IMR-90 (cell line): ENCODE measurements around the gene TSEN34. TPM values are rescaled to one million over a fixed set of nuclear protein-coding genes. Genes with fewer than 3 reads are reported as not detected.

Experiments used
- ATAC-seq: fragments of 200-7000 bp; cut with Tn5 transposase; 2 replicates; pipeline ENCODE4 v1.9.1; 2020; ENCODE audit warnings: low read depth, mild to moderate bottlenecking, moderate library complexity
- BruUV-seq: library from RNA; stranded (reverse); fragments of 400-500 nt; replicated peaks from 2 replicates; lab custom pipeline; 2021; lab: Mats Ljungman, UMichigan
- CTCF ChIA-PET: fragments of 300-600 bp; formaldehyde crosslinking; extraction: SDS; loops from one replicate; lab custom pipeline; 2021; ENCODE audit warnings: antibody characterized with exemption; lab: Yijun Ruan, JAX
- POLR2A ChIA-PET: fragments of 300-600 bp; sonication (Branson Sonifier 250); formaldehyde crosslinking; loops from one replicate; lab custom pipeline; 2022; ENCODE audit warnings: antibody characterized with exemption; ENCODE audit not compliant: unreplicated experiment; lab: Charles Lee
- DNase-seq: peaks from one replicate; pipeline ENCODE4 v3.0.0; 2013
- H2AFZ ChIP-seq: replicated peaks from 2 replicates; pipeline ENCODE3; 2013; ENCODE audit warnings: low read length, mild to moderate bottlenecking; ENCODE audit not compliant: poor library complexity
- H2AK5ac ChIP-seq: 2 replicates; pipeline ENCODE4 v1.6.1; 2013; ENCODE audit warnings: low read depth, low read length, inconsistent platforms
- H2AK9ac ChIP-seq: replicated peaks from 2 replicates; pipeline ENCODE3; 2013; ENCODE audit warnings: mild to moderate bottlenecking, low read depth, low read length, moderate library complexity; ENCODE audit not compliant: poor library complexity
- H2BK120ac ChIP-seq: 2 replicates; pipeline ENCODE4 v1.6.1; 2013; ENCODE audit warnings: low read depth, low read length, inconsistent platforms
- H2BK15ac ChIP-seq: 3 replicates; pipeline ENCODE4 v1.6.1; 2013; ENCODE audit warnings: low read depth, low read length, inconsistent platforms
- H2BK20ac ChIP-seq: 2 replicates; pipeline ENCODE4 v1.6.1; 2013; ENCODE audit warnings: low read depth, mild to moderate bottlenecking, inconsistent platforms, low read length, moderate library complexity
- H2BK5ac ChIP-seq: 2 replicates; pipeline ENCODE4 v1.6.1; 2013; ENCODE audit warnings: mild to moderate bottlenecking, low read depth, low read length, inconsistent platforms; ENCODE audit not compliant: poor library complexity, severe bottlenecking
- H3K14ac ChIP-seq: replicated peaks from 2 replicates; pipeline ENCODE4 v1.6.1; 2013; ENCODE audit warnings: low read depth, low read length, inconsistent platforms
- H3K18ac ChIP-seq: 2 replicates; pipeline ENCODE4 v1.6.1; 2013; ENCODE audit warnings: low read depth, low read length, control low read depth
- H3K23ac ChIP-seq: 2 replicates; pipeline ENCODE4 v1.6.1; 2013; ENCODE audit warnings: low read depth, low read length, inconsistent platforms
- H3K27ac ChIP-seq: 2 replicates; pipeline ENCODE4 v1.5.1; 2013; ENCODE audit warnings: mild to moderate bottlenecking, control low read depth, low read length; ENCODE audit not compliant: insufficient read depth
- H3K27me3 ChIP-seq: 2 replicates; pipeline ENCODE4 v1.6.1; 2013; ENCODE audit warnings: low read length; ENCODE audit not compliant: control insufficient read depth, insufficient read depth
- H3K36me3 ChIP-seq: 2 replicates; pipeline ENCODE4 v1.6.1; 2013; ENCODE audit warnings: low read length, mixed read lengths; ENCODE audit not compliant: control insufficient read depth, insufficient read depth
- H3K4ac ChIP-seq: 2 replicates; pipeline ENCODE4 v1.6.1; 2013; ENCODE audit warnings: low read depth, low read length, inconsistent platforms
- H3K4me1 ChIP-seq: 2 replicates; pipeline ENCODE4 v1.6.1; 2013; ENCODE audit warnings: low read length, mixed read lengths; ENCODE audit not compliant: control insufficient read depth, insufficient read depth
- H3K4me2 ChIP-seq: 2 replicates; pipeline ENCODE4 v1.6.1; 2013; ENCODE audit warnings: low read depth, mild to moderate bottlenecking, control low read depth, low read length, moderate library complexity
- H3K4me3 ChIP-seq: 2 replicates; pipeline ENCODE4 v1.5.1; 2013; ENCODE audit warnings: low read depth, mild to moderate bottlenecking, control low read depth, low read length, moderate library complexity; ENCODE audit not compliant: insufficient read depth
- H3K56ac ChIP-seq: 2 replicates; pipeline ENCODE4 v1.6.1; 2013; ENCODE audit warnings: low read length, inconsistent platforms; ENCODE audit not compliant: insufficient read depth; ENCODE audit errors: extremely low read depth
- H3K79me1 ChIP-seq, 2 experiments: 2 replicates each; pipeline ENCODE4 v1.6.1; 2013; ENCODE audit warnings: low read length in 2 of 2, inconsistent platforms in 1 of 2, low read depth in 1 of 2
- H3K9ac ChIP-seq: 2 replicates; pipeline ENCODE4 v1.6.1; 2013; ENCODE audit warnings: low read depth, low read length, control low read depth
- H3K9me1 ChIP-seq: 2 replicates; pipeline ENCODE4 v1.6.1; 2013; ENCODE audit warnings: low read length, inconsistent platforms; ENCODE audit not compliant: insufficient read depth
- H3K9me3 ChIP-seq: 2 replicates; pipeline ENCODE4 v1.6.1; 2013; ENCODE audit warnings: low read length; ENCODE audit not compliant: control insufficient read depth, insufficient read depth
- H4K20me1 ChIP-seq: 2 replicates; pipeline ENCODE4 v1.6.1; 2013; ENCODE audit warnings: low read length, inconsistent platforms; ENCODE audit not compliant: insufficient read depth
- H4K5ac ChIP-seq: 2 replicates; pipeline ENCODE4 v1.6.1; 2013; ENCODE audit warnings: mild to moderate bottlenecking, low read depth, low read length, control low read depth
- H4K8ac ChIP-seq, 2 experiments: 2 replicates each; pipeline ENCODE4 v1.6.1; 2013; ENCODE audit warnings: low read depth in 2 of 2, low read length in 2 of 2, control low read depth in 1 of 2, inconsistent platforms in 1 of 2
- H4K91ac ChIP-seq: 2 replicates; pipeline ENCODE4 v1.6.1; 2013; ENCODE audit warnings: low read depth, low read length, inconsistent platforms; ENCODE audit not compliant: insufficient read depth
- BHLHE40 ChIP-seq: fragments of 150-350 bp; IDR thresholded peaks from 2 replicates; pipeline ENCODE4 v1.6.1; 2016; ENCODE audit warnings: mild to moderate bottlenecking, low read depth, low read length
- CEBPB ChIP-seq: IDR thresholded peaks from 2 replicates; pipeline ENCODE4 v1.6.1; 2012; ENCODE audit warnings: low read depth, low read length, improper control_type of control experiment
- CHD1 ChIP-seq: IDR thresholded peaks from 2 replicates; pipeline ENCODE4 v1.6.1; 2012; ENCODE audit warnings: low read depth, low read length, improper control_type of control experiment
- FOS ChIP-seq: fragments of 150-350 bp; IDR thresholded peaks from 2 replicates; pipeline ENCODE4 v1.6.1; 2016; ENCODE audit warnings: low read depth, low read length
- MAFK ChIP-seq: IDR thresholded peaks from 2 replicates; pipeline ENCODE4 v1.6.1; 2012; ENCODE audit warnings: low read depth, low read length, improper control_type of control experiment
- MAZ ChIP-seq: IDR thresholded peaks from 2 replicates; pipeline ENCODE4 v1.6.1; 2012; ENCODE audit warnings: low read depth, mild to moderate bottlenecking, low read length, improper control_type of control experiment, moderate library complexity, borderline replicate concordance
- MXI1 ChIP-seq: IDR thresholded peaks from 2 replicates; pipeline ENCODE4 v1.6.1; 2012; ENCODE audit warnings: low read depth, mild to moderate bottlenecking, low read length, moderate library complexity, borderline replicate concordance
- NFE2L2 ChIP-seq: fragments of 150-350 bp; IDR thresholded peaks from 2 replicates; pipeline ENCODE4 v1.6.1; 2016; ENCODE audit warnings: low read depth, mild to moderate bottlenecking, low read length
- POLR2A ChIP-seq: IDR thresholded peaks from 2 replicates; pipeline ENCODE4 v1.6.1; 2012; ENCODE audit warnings: mild to moderate bottlenecking, low read depth, low read length
- RAD21 ChIP-seq: IDR thresholded peaks from 2 replicates; pipeline ENCODE4 v1.6.1; 2012; ENCODE audit warnings: low read length, improper control_type of control experiment
- RCOR1 ChIP-seq: IDR thresholded peaks from 2 replicates; pipeline ENCODE4 v1.6.1; 2012; ENCODE audit warnings: mild to moderate bottlenecking, low read length, improper control_type of control experiment; ENCODE audit not compliant: insufficient replicate concordance
- RFX5 ChIP-seq: IDR thresholded peaks from 2 replicates; pipeline ENCODE4 v1.8.0; 2012; ENCODE audit warnings: low read depth, mild to moderate bottlenecking, low read length, moderate library complexity
- SMC3 ChIP-seq: fragments of 150-350 bp; IDR thresholded peaks from 2 replicates; pipeline ENCODE4 v1.6.1; 2016; ENCODE audit warnings: low read depth, mild to moderate bottlenecking, antibody characterized with exemption, low read length, moderate library complexity
- WGBS, 2 experiments: methylation state at CpG; one replicate each; pipeline versions ENCODE4 v1.1.5 to v1.1.7; 2013; ENCODE audit warnings: missing lambda C conversion rate in 2 of 2; ENCODE audit not compliant: insufficient read length in 1 of 2; ENCODE audit errors: extremely low coverage in 2 of 2; 5-methylcytosine and 5-hydroxymethylcytosine counted together
- dilution Hi-C: fragments of 300-500 bp; cut with HindIII; formaldehyde crosslinking; loops from one replicate; pipeline ENCODE4 v1.14.3; 2018; ENCODE audit warnings: low sequenced_read_pairs; ENCODE audit not compliant: unreplicated experiment
- in situ Hi-C: fragments of 300-500 bp; cut with MboI; formaldehyde crosslinking; loops from 3 replicates; pipeline ENCODE4 v1.14.3; 2019; ENCODE audit warnings: low sequenced_read_pairs, inconsistent platforms, mixed read lengths
- intact Hi-C: fragments of 100-400 bp; cut with micrococcal nuclease; formaldehyde crosslinking; loops from 2 replicates; pipeline ENCODE4 v1.10.0; 2022
- polyA plus RNA-seq, 3 experiments: library from polyadenylated mRNA; depleted of rRNA; stranded (reverse); fragments of >200 nt; gene quantifications; 2 replicates each; pipeline ENCODE4 v1.2.3, GENCODE V29; 2012; ENCODE audit warnings: low replicate concordance in 1 of 3
- total RNA-seq: library from RNA; depleted of rRNA; stranded (reverse); fragments of >200 nt; gene quantifications from 2 replicates; pipeline ENCODE4 v1.2.3, GENCODE V29; 2012
- TF ChIP-seq, protein P1 (sequence below): conservative IDR thresholded peaks from 2 replicates; pipeline ENCODE4 v1.5.1; 2012; ENCODE audit warnings: mild to moderate bottlenecking, low read depth, low read length, improper control_type of control experiment
- TF ChIP-seq, protein P2 (sequence below): fragments of 150-350 bp; IDR thresholded peaks from 2 replicates; pipeline ENCODE4 v1.6.1; 2017; ENCODE audit warnings: mild to moderate bottlenecking, antibody characterized with exemption, low read length, low read depth
- TF ChIP-seq, protein P3 (sequence below): fragments of 150-350 bp; IDR thresholded peaks from 2 replicates; pipeline ENCODE4 v1.6.1; 2016; ENCODE audit warnings: low read depth, mild to moderate bottlenecking, low read length, moderate library complexity, borderline replicate concordance

The TSEN34 gene
- total and polyA plus RNA-seq, 2 of the 4 experiments (the other 2 are of a cell fraction) = 32.1 to 69.4 TPM

DNA sequence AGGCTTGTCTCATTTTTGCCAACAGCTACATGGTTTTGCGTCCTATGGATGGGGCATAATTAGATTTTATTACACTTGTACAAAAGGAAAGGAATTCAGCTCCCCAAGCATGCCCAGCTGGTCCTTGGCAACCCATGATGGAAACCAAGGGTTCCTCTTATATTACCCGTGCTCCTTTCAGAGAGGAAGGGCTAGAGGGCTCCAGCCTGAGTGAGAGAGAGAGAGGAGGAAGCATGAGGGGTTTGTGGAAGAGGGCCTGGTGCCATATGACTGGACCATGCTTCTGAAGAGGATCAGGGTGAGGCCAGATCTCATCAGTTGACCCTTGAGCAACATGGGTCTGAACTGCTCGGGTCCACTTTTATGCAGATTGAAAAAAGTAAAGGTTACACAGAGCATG is 6.0 kb downstream of the TSEN34 start:
- H3K27me3 ChIP-seq = no peaks in the 10 kb centered on the region
- H4K20me1 ChIP-seq = peaks cover 14% of the 10 kb centered on the region
- H3K9me3 ChIP-seq = no peaks in the 10 kb centered on the region
- in situ Hi-C loops = no loop called here
- H3K27ac ChIP-seq = no peak overlapping the region
- ChIA-PET POLR2A (no interaction called here), CTCF (no interaction called here)
- no peak overlapping the region for H4K8ac ChIP-seq
- H3K4me2 ChIP-seq = no peak overlapping the region
- H3K9me1 ChIP-seq = 0 out of 2 replicates have a peak, but pooled peaks cover 3% of the 10 kb centered on the region
- dilution Hi-C loops = no loop called here
- no peak overlapping the region for H3K23ac ChIP-seq
- intact Hi-C loops = no loop called here
- no peak overlapping the region for H4K91ac ChIP-seq
- no peak overlapping the region for H2BK15ac ChIP-seq
- no peak for ATAC-seq
- no CpG with 5 or more reads among the region's 3 CpGs for WGBS, 2 experiments
- peaks cover 13% of the 10 kb centered on the region for H3K36me3 ChIP-seq
- no peak overlapping the region for H2BK5ac ChIP-seq
- peaks cover 11 to 34% of the 10 kb centered on the region in 2 experiments for H3K79me1 ChIP-seq
- H3K56ac ChIP-seq = no peak overlapping the region
- H3K14ac ChIP-seq = no peak overlapping the region
- H3K4me1 ChIP-seq = peaks cover 1% of the 10 kb centered on the region; the same call in 1 of the 2 replicates
- TF ChIP-seq CEBPB (no peak), MXI1 (no peak), FOS (no peak), RAD21 (no peak), MAZ (no peak), RCOR1 (no peak), BHLHE40 (no peak), SMC3 (no peak), CHD1 (no peak), NFE2L2 (no peak), MAFK (no peak), RFX5 (no peak), POLR2A (no peak)
- TF ChIP-seq, protein P1, sequence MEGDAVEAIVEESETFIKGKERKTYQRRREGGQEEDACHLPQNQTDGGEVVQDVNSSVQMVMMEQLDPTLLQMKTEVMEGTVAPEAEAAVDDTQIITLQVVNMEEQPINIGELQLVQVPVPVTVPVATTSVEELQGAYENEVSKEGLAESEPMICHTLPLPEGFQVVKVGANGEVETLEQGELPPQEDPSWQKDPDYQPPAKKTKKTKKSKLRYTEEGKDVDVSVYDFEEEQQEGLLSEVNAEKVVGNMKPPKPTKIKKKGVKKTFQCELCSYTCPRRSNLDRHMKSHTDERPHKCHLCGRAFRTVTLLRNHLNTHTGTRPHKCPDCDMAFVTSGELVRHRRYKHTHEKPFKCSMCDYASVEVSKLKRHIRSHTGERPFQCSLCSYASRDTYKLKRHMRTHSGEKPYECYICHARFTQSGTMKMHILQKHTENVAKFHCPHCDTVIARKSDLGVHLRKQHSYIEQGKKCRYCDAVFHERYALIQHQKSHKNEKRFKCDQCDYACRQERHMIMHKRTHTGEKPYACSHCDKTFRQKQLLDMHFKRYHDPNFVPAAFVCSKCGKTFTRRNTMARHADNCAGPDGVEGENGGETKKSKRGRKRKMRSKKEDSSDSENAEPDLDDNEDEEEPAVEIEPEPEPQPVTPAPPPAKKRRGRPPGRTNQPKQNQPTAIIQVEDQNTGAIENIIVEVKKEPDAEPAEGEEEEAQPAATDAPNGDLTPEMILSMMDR = no peak
- TF ChIP-seq, protein P2, sequence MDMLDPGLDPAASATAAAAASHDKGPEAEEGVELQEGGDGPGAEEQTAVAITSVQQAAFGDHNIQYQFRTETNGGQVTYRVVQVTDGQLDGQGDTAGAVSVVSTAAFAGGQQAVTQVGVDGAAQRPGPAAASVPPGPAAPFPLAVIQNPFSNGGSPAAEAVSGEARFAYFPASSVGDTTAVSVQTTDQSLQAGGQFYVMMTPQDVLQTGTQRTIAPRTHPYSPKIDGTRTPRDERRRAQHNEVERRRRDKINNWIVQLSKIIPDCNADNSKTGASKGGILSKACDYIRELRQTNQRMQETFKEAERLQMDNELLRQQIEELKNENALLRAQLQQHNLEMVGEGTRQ = no peak
- TF ChIP-seq, protein P3, sequence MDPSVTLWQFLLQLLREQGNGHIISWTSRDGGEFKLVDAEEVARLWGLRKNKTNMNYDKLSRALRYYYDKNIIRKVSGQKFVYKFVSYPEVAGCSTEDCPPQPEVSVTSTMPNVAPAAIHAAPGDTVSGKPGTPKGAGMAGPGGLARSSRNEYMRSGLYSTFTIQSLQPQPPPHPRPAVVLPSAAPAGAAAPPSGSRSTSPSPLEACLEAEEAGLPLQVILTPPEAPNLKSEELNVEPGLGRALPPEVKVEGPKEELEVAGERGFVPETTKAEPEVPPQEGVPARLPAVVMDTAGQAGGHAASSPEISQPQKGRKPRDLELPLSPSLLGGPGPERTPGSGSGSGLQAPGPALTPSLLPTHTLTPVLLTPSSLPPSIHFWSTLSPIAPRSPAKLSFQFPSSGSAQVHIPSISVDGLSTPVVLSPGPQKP = no peak
- no peak overlapping the region for H2AFZ ChIP-seq
- no peak overlapping the region for H3K4me3 ChIP-seq
- H3K9ac ChIP-seq = no peak overlapping the region
- H3K18ac ChIP-seq = no peak overlapping the region
- no peak overlapping the region for H2AK5ac ChIP-seq
- H2BK120ac ChIP-seq = no peak overlapping the region
- no TSS peak for BruUV-seq
- no peak overlapping the region for H4K5ac ChIP-seq
- no peak overlapping the region for H3K4ac ChIP-seq
- H2BK20ac ChIP-seq = no peak overlapping the region
- H2AK9ac ChIP-seq = no peak overlapping the region
- DNase-seq = no peak
